SK-N-SH (cell line): ENCODE results near the gene MX2. TPM values are rescaled to one million over a fixed set of nuclear protein-coding genes. Genes with fewer than 3 reads are reported as not detected.

Experiments used
- CTCF ChIA-PET: fragments of 300-600, 350-600 bp; formaldehyde crosslinking; extraction: SDS; loops from one replicate; lab custom pipeline; 2021; lab: Yijun Ruan, JAX
- POLR2A ChIA-PET: fragments of 350-600 bp; sonication (Branson Sonifier 250); formaldehyde crosslinking; extraction: SDS; loops from one replicate; lab custom pipeline; 2020; ENCODE audit warnings: antibody characterized with exemption, inconsistent platforms; lab: Yijun Ruan, JAX
- DNase-seq: peaks from one replicate; pipeline ENCODE4 v3.0.0; 2012
- H2AFZ ChIP-seq: fragments of 200-600 bp; sonication (generic); 2 replicates; pipeline ENCODE4 v1.8.1; 2016; ENCODE audit warnings: antibody characterized with exemption, mild to moderate bottlenecking, low read depth
- H3F3A ChIP-seq: fragments of 200-600 bp; sonication (generic); replicated peaks from 2 replicates; pipeline ENCODE3; 2016; ENCODE audit warnings: antibody characterized with exemption, mild to moderate bottlenecking; ENCODE audit not compliant: insufficient read depth
- H3K27ac ChIP-seq, 2 experiments: fragments of 200-500 bp in 1 of 2; fragments of 200-600 bp in 1 of 2; sonication (Bioruptor generic) in 1 of 2; sonication (generic), shearing (Covaris generic) in 1 of 2; 2 replicates each; pipeline versions ENCODE4 v1.5.1 to v1.6.1; 2014 to 2016; ENCODE audit warnings: low read depth in 2 of 2, inconsistent platforms in 1 of 2, low read length in 1 of 2, mild to moderate bottlenecking in 1 of 2, mixed read lengths in 1 of 2
- H3K27me3 ChIP-seq: fragments of 200-600 bp; sonication (generic), shearing (Covaris generic); 2 replicates; pipeline ENCODE4 v1.6.1; 2016; ENCODE audit warnings: mixed run types; ENCODE audit not compliant: insufficient read depth
- H3K36me3 ChIP-seq, 2 experiments: fragments of 200-500 bp in 1 of 2; fragments of 200-600 bp in 1 of 2; sonication (Bioruptor generic) in 1 of 2; sonication (generic) in 1 of 2; replicated peaks in 1 of 2; 2 replicates each; pipeline versions ENCODE3 to v1.5.1; 2014 to 2016; ENCODE audit warnings: low read length in 1 of 2, mild to moderate bottlenecking in 1 of 2; ENCODE audit not compliant: insufficient read depth in 2 of 2, control insufficient read depth in 1 of 2
- H3K4me1 ChIP-seq, 2 experiments: fragments of 200-500 bp in 1 of 2; fragments of 200-600 bp in 1 of 2; sonication (Bioruptor generic) in 1 of 2; sonication (generic), shearing (Covaris generic) in 1 of 2; 2 replicates each; pipeline versions ENCODE4 v1.5.1 to v1.6.1; 2014 to 2016; ENCODE audit warnings: low read depth in 1 of 2, low read length in 1 of 2, mixed run types in 1 of 2; ENCODE audit not compliant: insufficient read depth in 2 of 2, control insufficient read depth in 1 of 2
- H3K4me2 ChIP-seq: fragments of 200-600 bp; sonication (generic), shearing (Covaris generic); 2 replicates; pipeline ENCODE4 v1.6.1; 2017; ENCODE audit warnings: mixed run types
- H3K4me3 ChIP-seq, 2 experiments: fragments of 200-500 bp in 1 of 2; fragments of 200-600 bp in 1 of 2; sonication (Bioruptor generic) in 1 of 2; sonication (generic), shearing (Covaris generic) in 1 of 2; 2 replicates each; pipeline versions ENCODE4 v1.5.1 to v1.8.1; 2014 to 2016; ENCODE audit warnings: low read depth in 2 of 2, inconsistent platforms in 1 of 2, low read length in 1 of 2, mild to moderate bottlenecking in 1 of 2, mixed read lengths in 1 of 2, moderate library complexity in 1 of 2
- H3K79me2 ChIP-seq: fragments of 200-600 bp; sonication (generic); 2 replicates; pipeline ENCODE4 v1.8.1; 2017; ENCODE audit warnings: mild to moderate bottlenecking; ENCODE audit not compliant: insufficient read depth
- H3K9ac ChIP-seq: fragments of 200-600 bp; sonication (generic); 2 replicates; pipeline ENCODE4 v1.6.1; 2017; ENCODE audit warnings: mixed run types
- H3K9me2 ChIP-seq: fragments of 200-600 bp; sonication (generic); 2 replicates; pipeline ENCODE4 v1.6.1; 2017; ENCODE audit warnings: mixed run types
- H3K9me3 ChIP-seq: fragments of 200-600 bp; sonication (generic); 2 replicates; pipeline ENCODE4 v1.6.1; 2017; ENCODE audit warnings: mixed run types, mild to moderate bottlenecking, moderate library complexity
- H4K20me1 ChIP-seq: fragments of 200-600 bp; sonication (generic); 2 replicates; pipeline ENCODE4 v1.6.1; 2017; ENCODE audit warnings: mild to moderate bottlenecking, mixed run types; ENCODE audit not compliant: insufficient read depth
- ELF1 ChIP-seq: IDR thresholded peaks from 2 replicates; pipeline ENCODE4 v1.4.0; 2012
- FOSL2 ChIP-seq: IDR thresholded peaks from 2 replicates; pipeline ENCODE4 v1.4.0; 2012; ENCODE audit warnings: low read depth, mild to moderate bottlenecking, moderate library complexity, borderline replicate concordance
- FOXJ3 ChIP-seq: sonication (generic); formaldehyde crosslinking; IDR thresholded peaks from 2 replicates; pipeline ENCODE4 v1.5.1; 2020; ENCODE audit warnings: mild to moderate bottlenecking, missing genetic modification reagents
- GABPA ChIP-seq: IDR thresholded peaks from 2 replicates; pipeline ENCODE4 v1.4.0; 2012; ENCODE audit warnings: low read depth, mild to moderate bottlenecking
- GATA2 ChIP-seq: sonication (generic); formaldehyde crosslinking; IDR thresholded peaks from 2 replicates; pipeline ENCODE4 v1.5.0; 2020; ENCODE audit warnings: mild to moderate bottlenecking, missing genetic modification reagents
- IRF3 ChIP-seq: fragments of 150-350 bp; IDR thresholded peaks from 2 replicates; pipeline ENCODE4 v1.6.1; 2016; ENCODE audit warnings: mild to moderate bottlenecking, low read depth, low read length
- JUND ChIP-seq: IDR thresholded peaks from 2 replicates; pipeline ENCODE4 v1.4.0; 2012
- MAX ChIP-seq: IDR thresholded peaks from 2 replicates; pipeline ENCODE4 v1.4.0; 2012; ENCODE audit warnings: low read depth
- MEF2A ChIP-seq: IDR thresholded peaks from 2 replicates; pipeline ENCODE4 v1.4.0; 2012; ENCODE audit warnings: low read depth, borderline replicate concordance
- NFIC ChIP-seq: IDR thresholded peaks from 2 replicates; pipeline ENCODE4 v1.4.0; 2012; ENCODE audit warnings: borderline replicate concordance
- PBX3 ChIP-seq: IDR thresholded peaks from 2 replicates; pipeline ENCODE4; 2012
- POLR2AphosphoS5 ChIP-seq: IDR thresholded peaks from 2 replicates; pipeline ENCODE4 v1.6.1; 2012; ENCODE audit warnings: low read depth, low read length
- RAD21 ChIP-seq: IDR thresholded peaks from 2 replicates; pipeline ENCODE4 v1.6.1; 2012; ENCODE audit warnings: mild to moderate bottlenecking, low read length
- RCOR1 ChIP-seq: fragments of 150-350 bp; IDR thresholded peaks from 2 replicates; pipeline ENCODE4 v1.6.1; 2017; ENCODE audit warnings: antibody characterized with exemption, low read length
- REST ChIP-seq: IDR thresholded peaks from 2 replicates; pipeline ENCODE4 v1.6.1; 2012; ENCODE audit warnings: mild to moderate bottlenecking, low read depth, low read length, moderate library complexity
- RXRA ChIP-seq: IDR thresholded peaks from 2 replicates; pipeline ENCODE4 v1.4.0; 2012; ENCODE audit warnings: low read depth, mild to moderate bottlenecking, borderline replicate concordance
- TCF12 ChIP-seq: IDR thresholded peaks from 2 replicates; pipeline ENCODE4 v1.4.0; 2012
- USF1 ChIP-seq: IDR thresholded peaks from 2 replicates; pipeline ENCODE4 v1.4.0; 2012; ENCODE audit warnings: low read depth, borderline replicate concordance
- USF2 ChIP-seq: fragments of 150-350 bp; IDR thresholded peaks from 2 replicates; pipeline ENCODE4 v1.6.1; 2017; ENCODE audit warnings: antibody characterized with exemption, low read length, low read depth, borderline replicate concordance
- WGBS: methylation state at CpG from one replicate; pipeline ENCODE4 v1.1.6; 2017; ENCODE audit warnings: low lambda C conversion rate; 5-methylcytosine and 5-hydroxymethylcytosine counted together
- polyA plus RNA-seq, 3 experiments: library from polyadenylated mRNA; depleted of rRNA; stranded (reverse); fragments of >200 nt; gene quantifications; 2 replicates each; pipeline ENCODE4 v1.2.3, GENCODE V29; 2012

The MX2 gene
- polyA plus RNA-seq, 1 of the 3 experiments (the other 2 are of a cell fraction), result 0.08 TPM

GRCh38 chr21:41346758-41347157, 15.1 kb upstream of the MX2 start:
- H3K9me3 ChIP-seq, result no peaks in the 10 kb centered on the region
- H3K4me3 ChIP-seq, result no peak overlapping the region
- H3K36me3 ChIP-seq, result no peaks in the 10 kb centered on the region
- H3K79me2 ChIP-seq, result no peaks in the 10 kb centered on the region
- no peaks in the 10 kb centered on the region for H3F3A ChIP-seq
- no peak overlapping the region for H3K4me2 ChIP-seq
- WGBS, result 35% methylated on average over 8 of the region's 8 CpGs
- DNase-seq, result no peak
- no peaks in the 10 kb centered on the region for H3K9me2 ChIP-seq
- H4K20me1 ChIP-seq, result no peaks in the 10 kb centered on the region
- no peak for TF ChIP-seq ELF1
- no peak for TF ChIP-seq IRF3
- no peak for TF ChIP-seq POLR2AphosphoS5
- no peak for TF ChIP-seq REST
- TF ChIP-seq RXRA, result no peak
- TF ChIP-seq JUND, result no peak
- TF ChIP-seq FOXJ3 (CRISPR knock-in tag), result no peak
- TF ChIP-seq GATA2 (CRISPR knock-in tag), result no peak
- no peak for TF ChIP-seq PBX3
- TF ChIP-seq USF1, result no peak
- no peak for TF ChIP-seq USF2
- TF ChIP-seq TCF12, result no peak
- TF ChIP-seq MAX, result no peak
- TF ChIP-seq RCOR1, result no peak
- TF ChIP-seq RAD21, result no peak
- no peak for TF ChIP-seq GABPA
- TF ChIP-seq MEF2A, result no peak
- no peak for TF ChIP-seq FOSL2
- TF ChIP-seq NFIC, result no peak
- no peak overlapping the region for H3K27ac ChIP-seq
- POLR2A ChIA-PET, result no interaction called here
- no peak overlapping the region for H2AFZ ChIP-seq
- CTCF ChIA-PET, result interaction anchor here (1.4 kb wide), 1 partner anchor 64 kb away, joined by 3 read pairs; no protein-coding TSS in a partner anchor
- no peaks in the 10 kb centered on the region for H3K4me1 ChIP-seq
- H3K9ac ChIP-seq, result no peak overlapping the region
- H3K27me3 ChIP-seq, result no peaks in the 10 kb centered on the region
